ENCODE data around the gene VPS13D.
"Not testable (repeated sequence)": the region's sequence is repeated elsewhere in the genome, so short reads cannot be mapped to it uniquely, and the experiment has no call there.

Gene VPS13D

DNA sequence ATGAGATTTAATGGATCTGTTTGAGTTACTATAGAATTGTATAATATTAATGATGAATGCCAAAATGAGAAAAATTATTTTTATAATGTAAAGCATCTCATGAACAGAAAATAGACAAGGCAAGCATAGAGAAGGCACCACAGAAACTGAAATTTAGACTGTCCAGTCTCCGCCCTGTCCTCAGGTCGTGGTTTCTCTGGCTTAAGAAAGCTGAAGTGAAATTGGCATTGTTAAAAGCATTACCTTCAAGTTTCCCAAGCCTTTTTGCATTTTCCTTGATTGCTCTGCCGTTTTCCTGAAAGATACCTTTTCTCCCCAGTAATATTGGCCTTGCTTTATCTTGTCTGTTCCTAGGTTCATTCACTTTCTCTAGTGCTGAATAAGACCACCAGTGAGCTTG is 58.0 kb downstream of the VPS13D start:
- no peak for DNase-seq

DNA sequence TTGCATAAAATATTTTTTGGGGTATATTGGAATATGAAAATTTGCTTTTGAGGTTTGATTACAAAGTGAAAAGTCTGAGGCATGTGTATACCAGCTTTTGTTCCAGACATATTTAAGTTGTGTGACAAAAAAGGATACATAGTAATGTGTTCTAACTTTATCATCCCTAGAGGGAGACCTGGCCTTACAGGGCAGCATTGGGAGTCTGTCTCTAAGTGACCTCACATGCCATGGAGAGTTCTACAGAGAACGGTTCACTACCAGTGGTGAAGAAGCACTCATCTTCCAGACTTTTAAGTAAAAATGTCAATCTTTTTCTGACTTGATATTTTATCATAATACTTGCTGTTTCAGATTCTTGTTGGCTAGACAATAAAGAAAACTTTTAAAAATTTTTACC is 61.0 kb downstream of the VPS13D start:
- no peak for DNase-seq

DNA sequence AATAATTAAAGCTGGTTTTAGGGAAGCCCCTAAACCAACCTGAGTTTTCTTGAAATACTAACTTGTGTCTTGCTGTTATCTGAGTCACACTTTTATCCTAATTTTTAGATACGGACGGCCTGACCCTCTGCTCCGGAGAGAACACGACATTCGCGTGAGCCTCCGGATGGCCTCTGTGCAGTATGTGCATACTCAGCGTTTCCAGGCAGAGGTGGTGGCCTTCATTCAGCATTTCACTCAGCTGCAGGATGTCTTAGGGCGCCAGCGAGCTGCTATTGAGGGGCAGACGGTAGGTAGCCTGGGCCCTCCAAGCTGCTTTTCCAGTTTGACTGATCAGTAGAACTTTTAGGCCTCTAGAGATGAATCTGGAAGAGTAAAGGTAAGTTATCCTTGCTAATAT is 63.6 kb downstream of the VPS13D start:
- DNase-seq: no peak

GRCh38 chr1:12294076-12294475 is 64.2 kb downstream of the VPS13D start:
- DNase-seq: no peak

DNA sequence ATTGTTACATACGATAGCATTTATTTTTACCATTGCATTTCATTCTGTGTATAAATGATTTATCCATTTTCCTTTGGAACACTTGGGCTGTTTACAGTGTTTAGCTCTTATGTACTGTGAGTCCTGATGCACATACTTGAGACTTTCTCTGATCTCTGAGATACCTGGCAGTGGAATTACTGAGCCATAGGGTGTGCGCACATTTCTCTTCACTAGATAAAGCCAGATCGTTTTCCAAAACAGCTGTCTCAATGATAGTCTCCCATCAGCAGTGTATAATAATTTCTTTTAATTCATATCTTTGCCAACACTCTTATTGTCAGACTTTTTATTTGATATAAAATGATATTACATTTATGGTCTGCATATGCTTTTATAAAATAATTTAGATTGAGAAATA is 66.2 kb downstream of the VPS13D start:
- DNase-seq: no peak

GRCh38 chr1:12296623-12297022 is 66.8 kb downstream of the VPS13D start:
- no peak for DNase-seq

DNA sequence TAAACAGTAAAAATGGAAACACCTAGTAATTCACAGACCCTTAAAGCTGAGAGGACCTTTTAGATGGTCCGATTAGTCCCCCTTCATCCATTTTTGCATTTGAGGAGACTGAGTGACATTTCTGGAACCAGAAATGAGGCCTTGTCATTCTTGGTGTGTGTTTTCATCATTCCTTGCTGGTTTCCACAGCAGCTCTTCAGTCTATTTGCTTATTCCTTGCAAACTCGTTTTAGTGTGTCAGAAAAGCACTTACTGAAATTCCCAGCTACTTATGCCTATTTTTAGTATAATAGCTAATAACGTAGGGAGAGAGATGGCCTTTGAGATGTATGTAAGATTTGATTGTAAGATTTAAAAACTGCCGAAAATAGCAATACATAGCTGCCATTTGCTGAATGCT is 70.9 kb downstream of the VPS13D start:
- DNase-seq: no peak

DNA sequence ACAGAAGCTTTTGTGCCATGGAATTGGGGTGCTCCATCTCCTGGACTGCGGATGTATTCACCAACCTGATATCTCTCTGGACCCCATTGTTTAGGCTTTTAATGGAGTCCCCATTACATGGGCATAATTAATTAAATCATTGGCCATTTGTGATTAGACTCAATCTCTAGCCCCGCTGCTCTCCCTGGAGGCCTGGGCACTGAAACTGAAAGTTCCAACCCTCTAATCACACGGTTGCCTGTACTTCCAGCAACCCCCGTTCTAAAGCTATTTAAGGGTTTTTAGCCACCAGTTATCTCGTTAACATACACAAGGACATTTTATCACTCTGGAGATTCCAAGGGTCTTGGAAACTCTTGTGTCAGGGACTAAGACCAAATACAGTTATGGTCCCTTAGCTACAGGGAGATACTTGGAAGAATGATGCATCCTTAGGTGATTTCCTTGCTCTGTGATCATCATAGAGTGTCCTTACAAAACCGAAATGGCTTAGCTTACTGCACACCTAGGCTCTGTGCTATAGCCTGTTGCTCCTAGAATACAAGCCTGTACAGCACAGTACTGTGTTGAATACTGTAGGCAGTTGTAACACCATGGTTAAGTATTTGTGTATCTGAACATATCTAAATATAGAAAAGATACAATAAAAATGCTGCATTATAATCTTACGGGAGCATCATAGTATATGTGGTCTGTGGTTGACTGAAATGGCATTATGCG is 71.8 kb downstream of the VPS13D start:
- no peak for DNase-seq

GRCh38 chr1:12302798-12303447 is 73.1 kb downstream of the VPS13D start:
- no peak for DNase-seq

DNA sequence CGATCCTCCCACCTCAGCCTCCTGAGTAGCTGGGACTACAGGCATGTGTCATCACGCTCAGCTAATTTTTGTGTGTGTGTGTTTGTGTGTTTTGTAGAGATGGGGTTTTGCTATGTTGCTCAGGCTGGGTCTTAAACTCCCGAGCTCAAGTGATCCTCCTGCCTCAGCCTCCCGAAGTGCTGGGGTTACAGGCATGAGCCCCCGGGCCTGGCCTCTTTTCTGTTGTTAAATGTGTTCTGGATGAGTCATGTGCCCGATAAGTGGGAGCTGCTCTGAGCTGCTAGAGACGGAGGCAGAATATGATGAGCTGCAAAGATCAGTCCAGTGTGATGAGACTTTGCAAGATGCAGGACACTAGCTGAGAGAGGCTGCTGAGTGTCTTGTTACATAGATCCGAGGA is 75.5 kb downstream of the VPS13D start:
- DNase-seq: no peak

DNA sequence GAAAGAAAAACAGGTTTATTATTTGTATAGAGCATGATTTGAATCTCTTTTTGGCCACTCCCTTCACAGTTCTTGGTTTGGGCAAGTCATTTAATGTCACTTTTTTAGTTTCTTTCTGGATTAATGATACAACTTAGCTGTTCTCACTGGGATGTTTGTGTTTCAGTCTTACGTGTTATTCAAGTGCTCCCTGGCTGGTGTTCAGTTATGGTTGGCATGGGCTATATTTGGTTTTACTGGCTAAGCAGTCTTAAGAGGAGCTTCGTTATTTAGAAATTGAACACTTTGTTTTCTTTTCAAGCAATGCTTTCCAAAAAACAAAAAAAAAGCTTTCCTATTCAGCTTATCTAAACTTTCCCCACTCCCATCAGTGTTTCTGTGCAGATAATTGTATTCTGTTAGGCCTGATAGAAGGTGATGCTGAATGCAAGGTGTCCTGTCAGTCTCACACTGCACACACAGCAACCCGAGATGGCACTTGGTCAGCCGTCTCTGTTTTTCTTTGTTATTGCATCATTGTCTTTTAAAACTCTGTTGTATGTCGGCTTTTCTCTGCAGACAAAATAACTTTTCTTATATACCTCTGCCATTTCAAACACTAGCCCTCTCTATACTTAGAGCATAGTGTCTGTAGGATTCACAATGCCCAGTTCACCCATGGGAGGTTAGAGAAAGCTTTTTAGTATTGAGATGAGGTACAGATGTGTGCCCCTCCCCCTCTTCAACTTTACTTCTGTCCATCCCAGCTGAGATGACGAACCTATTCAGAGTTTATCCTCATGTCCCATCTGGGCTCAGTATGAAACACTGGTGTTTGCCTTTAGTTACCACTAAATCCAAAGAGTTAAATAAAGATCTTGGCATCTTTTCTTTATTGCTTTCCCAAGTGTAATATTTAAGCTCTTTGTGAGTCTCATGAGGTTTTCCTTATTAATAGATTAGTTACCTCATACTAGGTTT is 80.2 kb downstream of the VPS13D start:
- DNase-seq: no peak

DNA sequence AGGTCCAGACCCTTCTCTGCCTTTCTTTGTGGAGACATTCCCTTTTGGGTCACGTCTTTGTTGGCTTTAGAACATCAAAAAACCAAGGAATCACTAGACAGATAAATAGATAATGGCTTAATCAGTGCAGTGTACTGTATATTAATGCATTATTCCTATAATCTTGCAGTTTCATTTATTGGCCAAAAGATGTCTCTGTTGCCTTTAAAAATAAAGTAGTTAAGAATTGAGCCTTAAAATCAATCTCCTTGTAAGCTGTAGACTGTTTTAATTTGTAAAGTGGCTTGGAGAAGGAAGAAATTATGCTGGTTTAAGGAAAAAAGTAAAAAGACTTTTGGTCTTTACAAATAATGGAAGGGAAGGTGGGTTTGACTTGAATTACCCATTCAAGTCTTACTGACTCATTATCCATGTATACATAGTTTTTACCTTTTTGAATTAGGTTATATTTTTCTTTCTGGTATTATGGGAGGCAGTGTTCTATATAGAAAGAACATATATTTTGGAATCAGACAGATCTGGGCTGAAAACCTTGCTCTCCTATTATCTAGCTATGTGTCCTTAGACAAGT is 84.6 kb downstream of the VPS13D start:
- no peak for DNase-seq

GRCh38 chr1:12315146-12315545 is 85.3 kb downstream of the VPS13D start:
- DNase-seq: no peak

GRCh38 chr1:12316331-12316730 is 86.5 kb downstream of the VPS13D start:
- DNase-seq: no peak

DNA sequence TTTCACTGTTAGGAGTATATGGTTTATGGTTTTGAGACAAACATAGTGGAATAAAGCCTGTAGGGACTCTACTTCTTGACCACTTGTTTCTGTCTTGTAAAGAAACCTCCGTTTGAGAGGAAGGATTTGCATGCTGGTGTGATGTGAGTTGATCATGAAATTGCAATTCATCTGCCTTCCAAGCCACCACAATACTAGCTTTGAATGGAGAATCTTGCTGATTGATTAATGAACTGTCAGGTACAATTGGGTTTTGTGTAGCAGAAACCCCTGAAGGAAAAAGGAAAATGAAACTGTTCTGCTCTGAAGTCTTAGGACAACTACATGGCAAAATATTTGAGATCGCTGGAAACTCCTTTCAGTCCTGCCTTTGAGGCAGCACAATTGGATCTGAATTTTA is 90.7 kb downstream of the VPS13D start:
- DNase-seq: no peak

DNA sequence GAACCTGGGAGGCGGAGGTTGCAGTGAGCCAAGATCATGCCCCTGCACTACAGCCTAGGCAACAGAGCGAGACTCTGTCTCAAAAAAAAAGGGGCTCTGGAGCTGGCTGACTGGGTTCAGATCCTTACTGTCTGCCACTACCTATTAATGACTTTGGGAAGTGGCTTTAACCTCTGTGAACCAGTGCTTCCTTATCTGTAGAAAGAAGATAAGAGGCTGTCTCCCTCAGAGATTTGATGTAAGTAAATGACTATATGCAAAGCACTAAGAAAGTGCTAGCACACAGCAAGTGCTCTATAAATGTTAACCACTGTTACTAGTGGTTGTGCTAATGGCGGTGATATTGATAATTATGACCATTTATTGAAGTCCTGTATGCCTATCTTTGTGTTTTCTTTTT is 94.6 kb downstream of the VPS13D start:
- DNase-seq: no peak

GRCh38 chr1:12324973-12325372 is 95.1 kb downstream of the VPS13D start:
- DNase-seq: not testable (repeated sequence)

DNA sequence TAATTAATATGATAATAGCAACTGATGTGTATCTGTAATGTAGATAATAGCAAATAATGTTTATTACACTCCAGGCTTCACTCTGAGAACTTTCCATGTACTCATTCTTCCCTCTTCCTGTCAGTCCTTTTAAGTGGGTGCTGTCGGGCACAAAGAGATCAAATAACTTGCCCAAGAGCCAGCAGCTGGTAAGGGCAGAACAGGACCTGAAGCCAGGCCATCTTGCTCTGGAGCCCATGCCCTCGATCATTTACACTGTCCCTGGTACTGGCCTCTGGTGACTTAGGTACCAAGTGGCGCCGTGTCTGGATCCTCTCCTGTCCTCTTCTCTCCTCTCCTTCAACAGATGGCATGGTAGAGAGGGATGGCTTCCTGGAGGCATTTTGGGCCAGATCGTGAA is 97.2 kb downstream of the VPS13D start:
- no peak for DNase-seq

DNA sequence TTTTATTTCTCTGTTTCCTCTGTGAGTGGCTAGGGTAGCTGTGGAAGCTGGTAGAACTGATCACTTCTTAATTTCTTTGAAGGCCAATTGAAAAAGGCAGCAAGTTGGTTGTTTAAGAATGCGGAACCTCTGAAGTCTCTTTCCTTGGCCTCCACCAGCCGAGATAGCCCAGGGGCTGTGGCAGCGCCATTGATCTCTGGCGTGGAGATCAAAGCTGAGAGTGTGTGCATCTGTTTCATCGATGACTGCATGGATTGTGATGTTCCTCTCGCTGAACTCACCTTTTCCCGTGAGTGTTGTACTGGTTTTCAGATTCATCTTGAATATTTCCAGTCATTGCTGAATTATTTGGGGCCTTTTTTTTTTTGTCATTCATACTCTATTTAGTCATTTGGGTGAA is 97.7 kb downstream of the VPS13D start:
- DNase-seq: no peak

GRCh38 chr1:12333036-12333785 is 103.4 kb downstream of the VPS13D start:
- no peak for DNase-seq

DNA sequence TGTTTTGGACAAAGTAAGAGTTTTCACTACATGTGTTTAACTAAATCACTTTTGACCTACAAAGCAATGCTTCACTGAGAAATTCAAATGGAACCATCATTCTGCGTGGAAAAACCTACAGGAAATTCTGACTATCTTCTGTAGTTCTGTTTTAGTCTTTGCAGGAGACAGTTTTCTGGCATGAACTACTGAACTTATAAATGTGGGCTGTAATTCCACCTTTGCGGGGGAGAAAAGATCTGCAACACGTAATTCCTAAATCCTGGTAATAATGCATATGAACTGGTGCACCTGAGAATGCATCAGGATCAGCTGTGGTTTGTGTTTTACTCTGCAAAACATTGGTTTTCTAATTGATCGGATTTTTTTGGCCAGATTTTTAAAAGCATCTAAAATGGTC is 106.0 kb downstream of the VPS13D start:
- DNase-seq: no peak

DNA sequence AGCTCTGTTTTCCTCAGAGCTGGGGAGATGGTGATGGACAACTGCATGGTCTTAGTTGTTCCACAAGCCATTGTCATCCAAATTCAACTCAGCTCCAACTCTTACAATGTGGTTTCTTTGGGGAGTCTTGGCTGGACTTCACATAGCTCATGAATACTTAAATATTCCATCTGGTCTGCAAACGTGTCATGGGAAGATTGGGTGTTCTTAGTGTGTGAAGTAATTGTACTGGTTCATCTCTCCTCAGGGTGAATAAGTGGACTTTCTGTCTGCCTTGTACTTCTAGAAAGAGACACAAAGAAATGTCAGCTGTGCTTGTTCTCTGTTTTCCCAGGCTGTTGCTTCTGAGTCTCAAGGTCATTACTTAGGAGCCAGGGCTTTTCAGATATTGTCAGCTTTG is 106.6 kb downstream of the VPS13D start:
- DNase-seq: no peak

DNA sequence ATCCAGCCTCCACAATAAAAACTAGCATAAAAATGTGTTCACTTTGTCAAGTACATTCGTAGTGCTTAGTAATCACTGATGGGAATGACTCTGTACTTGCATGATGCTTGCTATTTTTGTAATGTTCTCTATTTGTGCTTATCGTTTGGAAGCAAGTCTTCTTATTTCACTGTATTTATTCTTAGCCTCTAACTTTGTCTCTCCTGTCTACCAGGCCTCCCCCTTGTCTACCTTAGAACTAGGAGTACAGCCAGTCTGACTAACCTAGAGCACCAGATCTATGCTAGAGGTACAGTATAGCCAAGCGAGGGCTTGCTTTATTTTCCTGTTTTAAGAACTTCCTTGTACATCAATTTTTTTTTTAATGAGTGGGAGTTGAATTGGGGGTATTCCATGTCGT is 108.2 kb downstream of the VPS13D start:
- DNase-seq: no peak

All from SHP77 (cell line).